SK-N-MC (cell line): ENCODE data around the gene WDR27.

ENCODE experiments used
- EZH2 ChIP-seq: fragments of 200-600 bp; sonication (generic); IDR thresholded peaks from one replicate; pipeline ENCODE4 v1.6.1; 2017; ENCODE audit warnings: antibody characterized with exemption
- POLR2AphosphoS5 ChIP-seq: IDR thresholded peaks from 2 replicates; pipeline ENCODE4 v1.6.1; 2012; ENCODE audit warnings: mild to moderate bottlenecking, low read depth, low read length, borderline replicate concordance

DNA sequence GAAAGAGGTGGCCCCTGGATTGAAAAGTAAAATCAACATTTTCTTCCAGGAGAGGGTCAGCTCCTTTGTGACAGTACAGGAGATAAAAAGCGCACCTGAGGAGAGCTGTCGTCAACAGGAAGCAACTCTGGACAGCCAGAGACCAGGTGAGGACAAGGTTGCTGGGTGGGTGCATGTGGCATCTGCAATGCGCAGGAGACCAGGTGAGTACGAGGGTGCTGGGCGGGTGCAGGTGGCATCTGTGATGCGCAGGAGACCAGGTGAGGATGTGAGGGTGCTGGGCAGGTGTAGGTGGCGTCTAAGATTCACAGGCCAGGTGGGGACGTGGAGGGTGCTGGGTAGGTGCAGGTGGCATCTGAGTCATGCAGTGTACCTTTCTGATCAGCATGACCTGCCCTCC is 38.4 kb downstream of the WDR27 start:
- TF ChIP-seq POLR2AphosphoS5 = no peak
- TF ChIP-seq EZH2 = no peak
